ENCODE data around the gene PRKCE.
A peak's percentile ranks its signal among the peaks of the same experiment; 100 is the strongest.

PRKCE gene

GRCh38 chr2:46179037-46179621 is 527.7 kb downstream of the PRKCE start:
- peak overlapping the region; percentile 14; the same call in 1 of the 2 replicates for H3K27ac ChIP-seq
- ChIA-PET POLR2A (ENCODE audit: low non-redundant PET) (no interaction called here), CTCF (interaction anchor here (0.5 to 0.6 kb wide), 2 partner anchors 14 to 116 kb away, joined by 3 read pairs; no protein-coding TSS in a partner anchor)
- no peak for DNase-seq (ENCODE audit: low spot score)
- no peak for TF ChIP-seq CTCF (conservative IDR thresholded peaks at IDR 0.05; ENCODE audit: low read depth)

- H3K27ac ChIP-seq, result no peak overlapping the region
- ChIA-PET POLR2A (ENCODE audit: low non-redundant PET) (no interaction called here), CTCF (no interaction called here)
- DNase-seq (ENCODE audit: low spot score), result no peak
- TF ChIP-seq CTCF (conservative IDR thresholded peaks at IDR 0.05; ENCODE audit: low read depth), result no peak
These were observed 528.7 kb downstream of the PRKCE start for GRCh38 chr2:46180189-46180588.

GRCh38 chr2:46181306-46181705 is 529.8 kb downstream of the PRKCE start:
- no peak for TF ChIP-seq CTCF (conservative IDR thresholded peaks at IDR 0.05; ENCODE audit: low read depth)
- no peak overlapping the region for H3K27ac ChIP-seq
- CTCF ChIA-PET, result no interaction called here
- DNase-seq (ENCODE audit: low spot score), result no peak
- POLR2A ChIA-PET (ENCODE audit: low non-redundant PET), result no interaction called here

GRCh38 chr2:46181789-46182530 is 530.5 kb downstream of the PRKCE start:
- no peak for TF ChIP-seq CTCF (conservative IDR thresholded peaks at IDR 0.05; ENCODE audit: low read depth)
- no peak for DNase-seq (ENCODE audit: low spot score)
- H3K27ac ChIP-seq, result no peak overlapping the region
- POLR2A ChIA-PET (ENCODE audit: low non-redundant PET), result no interaction called here
- CTCF ChIA-PET, result no interaction called here

- no peak for TF ChIP-seq CTCF (conservative IDR thresholded peaks at IDR 0.05; ENCODE audit: low read depth)
- DNase-seq (ENCODE audit: low spot score), result no peak
- ChIA-PET POLR2A (ENCODE audit: low non-redundant PET) (no interaction called here), CTCF (no interaction called here)
- H3K27ac ChIP-seq, result no peak overlapping the region
These were observed 532.0 kb downstream of the PRKCE start for GRCh38 chr2:46183426-46183825.

- no peak overlapping the region for H3K27ac ChIP-seq
- TF ChIP-seq CTCF (conservative IDR thresholded peaks at IDR 0.05; ENCODE audit: low read depth), result no peak
- no peak for DNase-seq (ENCODE audit: low spot score)
- CTCF ChIA-PET, result interaction anchor here (0.7 kb wide), 1 partner anchor 122 kb away, joined by 4 read pairs; no protein-coding TSS in a partner anchor
- POLR2A ChIA-PET (ENCODE audit: low non-redundant PET), result no interaction called here
These were observed 533.5 kb downstream of the PRKCE start for GRCh38 chr2:46184794-46185583.

Data from RWPE1 (cell line).